ENCODE data around the gene ZNF416. TPM values are rescaled to one million over a fixed set of nuclear protein-coding genes. Genes with fewer than 3 reads are reported as not detected.

Gene ZNF416
- total RNA-seq, result 6.4 and 7.7 TPM in 2 replicates

DNA sequence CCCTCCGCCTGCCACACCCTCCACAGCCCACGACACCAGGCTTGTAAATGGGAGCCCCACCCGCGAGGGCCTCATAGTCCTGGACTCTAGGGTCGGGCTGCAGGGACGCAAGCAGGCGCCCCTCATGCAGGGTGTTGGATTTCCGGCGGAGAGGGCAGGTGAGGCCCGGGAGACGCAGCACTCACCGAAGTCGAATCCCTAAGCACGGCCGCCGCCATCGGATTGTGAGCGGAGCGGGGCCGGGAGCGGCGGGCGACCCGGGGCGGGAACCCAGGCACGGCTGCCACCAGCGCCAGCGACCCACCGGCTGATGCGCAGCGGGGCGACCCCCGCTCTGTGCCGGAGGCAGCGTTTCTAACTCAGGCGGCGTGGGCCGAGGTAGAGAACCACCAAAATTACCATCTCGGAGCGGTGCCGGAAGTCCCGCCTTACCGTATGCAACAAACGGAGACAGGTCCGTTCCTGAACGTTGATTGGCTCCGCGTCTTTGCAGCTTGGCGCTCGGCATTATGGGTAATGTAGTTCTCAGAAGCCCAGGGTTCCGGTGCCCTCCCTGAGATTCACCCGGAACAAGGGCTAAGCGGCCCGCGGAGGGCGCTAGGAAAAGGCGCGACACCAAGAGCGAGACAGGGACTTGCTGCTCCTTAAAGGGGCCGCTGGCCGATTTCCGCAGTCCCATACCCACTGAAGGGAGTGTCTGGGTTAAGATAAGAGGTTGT lies at the start of gene ZNF416:
Gene ZNF416, minus strand, starts transcription at position 425 of the 719 bp plus-strand sequence. Its CDS starts 207 bp downstream, at position 218.

DNA sequence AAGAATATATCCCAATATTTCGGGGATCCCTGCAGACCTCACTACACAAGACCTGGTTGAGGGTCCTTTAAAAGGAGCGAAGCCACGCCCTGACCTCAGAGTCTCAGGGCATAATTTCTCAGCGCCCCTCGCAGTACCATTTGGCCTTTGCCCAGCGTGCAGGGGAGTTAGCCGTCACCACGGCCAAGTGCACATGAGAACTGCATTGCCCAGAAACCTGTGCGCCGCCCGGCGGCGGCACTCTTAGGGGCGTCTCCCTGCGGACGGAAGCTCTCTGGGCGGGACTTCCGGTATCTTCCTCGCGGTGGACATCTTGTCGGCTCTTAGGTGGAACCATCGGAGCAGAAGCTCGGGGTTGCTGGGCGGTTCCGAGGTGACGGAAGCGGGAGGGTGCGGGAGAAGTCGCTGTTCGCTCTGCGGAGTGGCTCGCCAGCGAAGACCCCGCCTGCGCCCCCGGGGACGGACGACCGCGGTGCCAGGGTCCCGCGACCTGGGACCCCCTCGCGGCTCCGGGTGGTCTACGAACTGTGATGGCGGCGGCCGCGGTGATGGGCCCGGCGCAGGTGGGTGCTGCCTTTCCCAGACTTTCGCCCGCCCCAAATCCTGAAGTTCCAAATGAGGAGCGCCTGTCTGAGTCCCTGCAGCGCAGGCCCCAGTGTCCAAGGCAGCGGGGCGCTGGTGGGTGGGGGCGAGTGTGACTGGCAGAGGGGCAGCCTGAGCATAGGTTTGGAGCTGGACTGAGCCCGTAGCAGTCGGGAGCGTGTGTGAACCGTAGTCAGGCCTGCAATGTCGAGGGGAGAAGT lies 35.4 kb upstream of the ZNF416 start, which contains the start of gene ZNF134:
Gene ZNF134, plus strand, starts transcription at position 302 of the 803 bp plus-strand sequence. CDS start 5,227 bp downstream, outside the sequence.

DNA sequence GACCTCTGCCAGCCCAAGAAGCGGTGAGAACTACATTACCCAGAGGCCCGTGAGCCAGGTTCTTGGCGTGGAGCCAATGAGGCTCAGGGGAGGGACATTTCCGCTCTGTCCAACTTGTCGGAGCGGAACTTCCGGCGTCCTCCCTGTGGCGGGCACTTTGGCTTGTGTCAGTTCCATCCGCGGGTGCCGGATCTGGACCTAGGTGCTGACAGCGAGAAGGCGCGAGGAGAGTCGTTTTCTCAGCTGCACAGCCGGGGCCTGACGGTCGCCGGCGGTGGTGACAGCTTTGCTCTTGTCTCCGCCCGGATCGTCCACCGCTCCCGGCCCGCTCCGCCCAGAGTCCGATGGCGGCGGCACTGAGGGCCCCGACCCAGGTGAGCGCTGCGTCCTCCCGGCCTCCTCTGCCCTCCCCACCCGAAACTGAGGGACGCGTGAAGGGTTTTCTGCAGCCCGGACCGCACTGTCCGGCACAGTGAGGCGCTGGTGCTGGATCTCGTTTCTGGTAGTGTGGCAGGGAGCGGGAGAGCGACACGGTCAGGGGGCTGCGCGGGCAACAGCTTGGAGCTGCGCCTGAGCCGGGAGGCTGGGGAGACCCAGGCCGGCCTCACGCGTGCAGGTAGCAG lies 21.2 kb upstream of the ZNF416 start, which contains the start of gene ZNF530:
Gene ZNF530, plus strand, starts transcription at position 125 of the 623 bp plus-strand sequence. CDS start 4,461 bp downstream, outside the sequence.

DNA sequence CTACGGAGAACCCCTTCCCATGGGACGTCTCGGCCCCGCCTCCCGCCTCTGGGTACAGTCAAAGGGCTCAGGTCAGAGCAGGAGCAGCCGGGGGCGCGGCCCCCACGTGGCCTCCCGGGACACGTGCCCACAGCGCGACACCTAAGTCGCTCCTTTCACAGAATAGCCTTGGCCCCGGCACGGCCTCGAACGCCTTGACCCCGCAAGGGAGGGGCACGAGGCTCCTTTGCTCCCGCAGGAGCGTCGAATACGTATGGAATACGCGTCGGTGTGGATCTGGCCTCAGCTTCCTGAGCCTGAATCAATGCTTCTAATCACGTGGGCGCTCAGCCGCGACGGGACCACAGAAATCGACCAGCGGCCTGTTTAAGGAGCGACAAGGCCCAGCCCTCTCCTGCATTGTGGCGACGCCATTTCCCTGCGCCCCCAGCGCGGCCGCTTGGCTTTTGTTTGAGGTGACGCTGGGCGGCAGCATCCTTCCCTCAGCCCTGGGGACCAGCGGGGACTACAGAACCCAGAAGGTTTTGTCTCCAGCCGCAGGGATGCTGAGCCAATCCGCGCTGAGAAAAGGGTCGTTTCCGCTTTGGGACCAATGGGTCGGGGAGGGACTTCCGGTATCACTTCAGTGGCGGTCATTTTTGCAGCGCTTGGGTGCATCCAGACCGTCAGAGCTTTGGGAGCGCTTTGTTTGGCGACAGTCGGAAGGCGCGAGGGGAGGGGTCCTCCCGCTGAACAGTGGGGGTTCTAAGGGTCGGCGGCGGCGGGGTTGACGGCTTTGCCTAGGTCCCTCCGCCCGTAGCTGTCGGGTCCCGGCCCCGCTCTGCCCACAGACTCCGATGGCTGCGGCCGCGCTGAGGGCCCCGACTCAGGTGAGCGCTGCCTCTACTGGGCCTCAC lies 5.1 kb upstream of the ZNF416 start, which contains the start of gene ZIK1:
Gene ZIK1, plus strand, starts transcription at position 625 of the 896 bp plus-strand sequence. Its CDS starts 212 bp downstream, at position 837.

DNA sequence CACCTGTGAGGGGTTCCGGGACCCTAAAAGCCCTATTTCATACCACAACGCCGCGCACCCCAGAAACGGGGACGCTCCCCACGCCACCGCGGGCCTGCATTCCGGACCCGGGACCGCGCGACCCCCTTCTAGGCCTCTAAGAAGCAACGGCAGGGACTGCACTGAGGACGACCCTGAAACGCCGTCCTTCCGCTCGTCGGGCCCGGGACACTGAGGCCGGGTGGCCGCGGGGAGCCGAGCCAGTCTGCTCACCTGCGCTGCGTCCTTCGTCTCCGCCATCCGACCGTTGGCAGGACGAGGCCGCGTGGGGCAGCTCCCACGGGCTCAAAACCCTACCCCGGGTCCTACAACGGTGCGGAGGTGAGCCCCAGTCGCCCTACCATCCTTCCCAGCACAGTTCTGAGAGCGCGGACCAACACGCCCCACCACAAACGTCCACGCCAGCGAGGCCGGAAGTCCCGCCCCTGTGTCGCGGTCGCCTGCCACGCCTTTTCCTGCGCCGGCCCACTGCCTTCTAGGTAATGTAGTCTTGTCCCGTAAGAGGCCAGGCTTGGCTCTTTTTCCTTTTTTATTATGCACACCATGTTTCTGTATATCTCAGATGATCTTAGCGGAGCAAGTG lies 19.2 kb downstream of the ZNF416 start, which contains the start of gene ZNF550:
Gene ZNF550, minus strand, starts transcription at position 460 of the 622 bp plus-strand sequence. Its CDS starts 181 bp downstream, at position 279.

DNA sequence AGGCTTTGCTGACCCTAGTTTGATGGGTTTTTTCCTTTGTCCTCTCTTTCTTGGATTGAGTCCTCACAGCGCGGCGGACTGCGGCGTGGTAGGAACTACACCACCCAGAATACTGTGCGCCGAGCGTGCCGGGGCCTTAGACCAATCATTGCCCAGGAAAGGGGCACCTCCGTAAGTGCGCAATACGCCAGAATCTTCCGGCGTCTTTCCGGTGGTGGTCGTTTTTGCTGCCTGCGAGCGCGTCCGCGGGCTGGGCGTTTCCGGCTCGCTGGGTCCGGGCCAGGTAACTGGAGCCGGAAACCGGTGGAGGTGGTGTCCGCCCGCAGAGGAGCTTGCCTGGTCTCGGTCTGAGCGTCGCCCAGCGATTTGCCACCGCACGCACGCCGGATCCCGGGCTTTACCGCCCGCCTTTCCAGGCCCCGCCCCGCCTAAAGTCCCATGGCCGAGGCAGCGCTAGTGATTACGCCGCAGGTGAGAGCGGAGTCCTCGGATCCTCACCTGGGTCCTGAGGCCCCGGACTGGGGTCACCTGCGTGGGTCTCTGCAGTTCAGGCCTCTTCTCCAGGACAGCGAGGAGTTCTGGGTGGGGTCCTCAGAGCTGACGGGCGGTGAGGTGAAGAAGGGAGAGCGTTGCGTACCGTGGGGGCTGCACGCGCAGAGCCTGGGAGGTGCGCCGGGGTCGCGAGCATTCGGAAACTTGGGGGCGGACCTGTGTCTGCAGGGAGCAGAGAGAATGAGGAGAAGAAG lies 51.4 kb downstream of the ZNF416 start, which contains the start of gene ZNF549:
Gene ZNF549, plus strand, starts transcription at position 221 of the 746 bp plus-strand sequence. Its CDS starts 218 bp downstream, at position 439.

Other genes with a start within 250 kb of the ZNF416 start
- gene ZNF304, start 227.6 kb downstream of the ZNF416 start, total RNA-seq, result 9.1 and 12.9 TPM in 2 replicates
- gene TRAPPC2B, start 215.4 kb downstream of the ZNF416 start, total RNA-seq, result 8.0 and 12.9 TPM in 2 replicates
- 3.5 and 4.6 TPM in 2 replicates for gene ZNF547, start 215.4 kb downstream of the ZNF416 start, total RNA-seq
- gene ZNF548, start 189.1 kb downstream of the ZNF416 start, total RNA-seq, result 20.9 and 23.2 TPM in 2 replicates
- 13.5 and 15.5 TPM in 2 replicates for gene ZNF17, start 167.8 kb downstream of the ZNF416 start, total RNA-seq
- gene ZNF749, start 143.6 kb downstream of the ZNF416 start, total RNA-seq, result 6.8 and 7.0 TPM in 2 replicates
- 1.0 and 1.4 TPM in 2 replicates for gene VN1R1, start 121.8 kb downstream of the ZNF416 start, total RNA-seq
- gene ZNF772, start 101.3 kb downstream of the ZNF416 start, total RNA-seq, result 18.8 and 21.6 TPM in 2 replicates
- 12.9 and 18.1 TPM in 2 replicates for gene ZNF419, start 91.2 kb downstream of the ZNF416 start, total RNA-seq
- gene ZNF773, start 79.0 kb downstream of the ZNF416 start, total RNA-seq, result 16.7 and 20.9 TPM in 2 replicates
- 6.4 and 7.8 TPM in 2 replicates for gene ZNF549, start 51.6 kb downstream of the ZNF416 start, total RNA-seq
- gene ZNF550, start 19.0 kb downstream of the ZNF416 start, total RNA-seq, result 5.7 and 6.9 TPM in 2 replicates
- 5.0 and 7.5 TPM in 2 replicates for gene ZIK1, start 5.2 kb upstream of the ZNF416 start, total RNA-seq
- 3.8 and 3.9 TPM in 2 replicates for gene ZNF530, start 21.0 kb upstream of the ZNF416 start, total RNA-seq
- gene ZNF134, start 35.3 kb upstream of the ZNF416 start, total RNA-seq, result 22.0 and 27.9 TPM in 2 replicates
- 8.4 and 11.0 TPM in 2 replicates for gene ZNF211, start 54.3 kb upstream of the ZNF416 start, total RNA-seq
- not detected in 2 replicates for gene ZSCAN4, start 90.0 kb upstream of the ZNF416 start, total RNA-seq
- gene ZNF551, start 103.1 kb upstream of the ZNF416 start, total RNA-seq, result 8.0 and 9.6 TPM in 2 replicates
- 4.2 and 6.6 TPM in 2 replicates for gene ZNF154, start 130.3 kb upstream of the ZNF416 start, total RNA-seq
- 6.7 and 12.5 TPM in 2 replicates for gene ZNF671, start 148.7 kb upstream of the ZNF416 start, total RNA-seq
- gene ZNF776, start 167.9 kb upstream of the ZNF416 start, total RNA-seq, result 14.9 and 17.6 TPM in 2 replicates
- gene ZNF586, start 190.8 kb upstream of the ZNF416 start, total RNA-seq, result 17.6 and 18.8 TPM in 2 replicates
- 4.9 and 6.0 TPM in 2 replicates for gene ZNF552, start 236.0 kb upstream of the ZNF416 start, total RNA-seq